A549 (cell line): ENCODE measurements around the gene ACTR5.
"Not testable (repeated sequence)": the region's sequence is repeated elsewhere in the genome, so short reads cannot be mapped to it uniquely, and the experiment has no call there.

Experiments
- CTCF ChIP-seq: fragments of >200 bp; sonication (Bioruptor Twin); formaldehyde crosslinking; IDR thresholded peaks from 3 replicates; pipeline ENCODE4 v1.5.1; 2016
- NFE2L2 ChIP-seq: fragments of 150-350 bp; conservative IDR thresholded peaks from 2 replicates; pipeline ENCODE4 v1.6.1; 2014; ENCODE audit warnings: low read length
- POLR2A ChIP-seq: IDR thresholded peaks from 2 replicates; pipeline ENCODE4 v1.6.1; 2012; ENCODE audit warnings: mild to moderate bottlenecking, low read length
- POLR2AphosphoS2 ChIP-seq: conservative IDR thresholded peaks from 2 replicates; pipeline ENCODE4 v1.6.1; 2012; ENCODE audit warnings: low read length, improper control_type of control experiment, inconsistent platforms
- SMC3 ChIP-seq: fragments of >200 bp; sonication (Bioruptor Twin); formaldehyde crosslinking; IDR thresholded peaks from 3 replicates; pipeline ENCODE4 v1.6.1; 2018; ENCODE audit warnings: inconsistent platforms

DNA sequence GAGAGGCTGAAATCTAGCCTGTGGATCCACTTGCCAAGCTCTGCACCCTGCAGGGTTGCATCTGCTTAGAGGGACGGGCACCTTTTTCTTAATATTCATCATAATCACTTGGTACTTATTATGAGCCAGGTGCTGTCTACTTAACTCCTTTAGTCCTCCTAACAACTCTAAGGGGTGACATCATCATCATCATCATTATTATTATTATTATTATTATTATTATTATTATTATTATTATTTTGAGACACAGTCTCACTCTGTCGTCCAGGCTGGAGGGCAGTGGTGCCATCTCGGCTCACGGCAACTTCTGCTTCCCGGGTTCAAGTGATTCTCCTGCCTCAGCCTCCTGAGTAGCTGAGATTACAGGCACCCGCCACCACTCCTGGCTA lies 65.3 kb downstream of the ACTR5 start:
- TF ChIP-seq POLR2A, CTCF, NFE2L2, SMC3, POLR2AphosphoS2: not testable (repeated sequence)
